GM15510 (cell line): ENCODE measurements around the gene MEG3.

Source experiments
- POLR2A ChIP-seq: IDR thresholded peaks from 3 replicates; pipeline ENCODE4 v1.6.1; 2011; ENCODE audit warnings: borderline replicate concordance; ENCODE audit not compliant: insufficient read length; ENCODE audit errors: extremely low read depth

MEG3 gene

GRCh38 chr14:100902295-100903133, 76.6 kb downstream of the MEG3 start:
- TF ChIP-seq POLR2A: no peak

- no peak for TF ChIP-seq POLR2A
Measured at GRCh38 chr14:100903134-100903468, 77.2 kb downstream of the MEG3 start.

- TF ChIP-seq POLR2A: no peak
Measured at GRCh38 chr14:100903672-100904185, 77.8 kb downstream of the MEG3 start, which contains the start of gene RTL1. Gene RTL1 (minus strand): TSS chr14:100903722. CDS start chr14:100884788, 18,934 bp downstream.

- TF ChIP-seq POLR2A: no peak
Measured at GRCh38 chr14:100904307-100905087, 78.6 kb downstream of the MEG3 start.

DNA sequence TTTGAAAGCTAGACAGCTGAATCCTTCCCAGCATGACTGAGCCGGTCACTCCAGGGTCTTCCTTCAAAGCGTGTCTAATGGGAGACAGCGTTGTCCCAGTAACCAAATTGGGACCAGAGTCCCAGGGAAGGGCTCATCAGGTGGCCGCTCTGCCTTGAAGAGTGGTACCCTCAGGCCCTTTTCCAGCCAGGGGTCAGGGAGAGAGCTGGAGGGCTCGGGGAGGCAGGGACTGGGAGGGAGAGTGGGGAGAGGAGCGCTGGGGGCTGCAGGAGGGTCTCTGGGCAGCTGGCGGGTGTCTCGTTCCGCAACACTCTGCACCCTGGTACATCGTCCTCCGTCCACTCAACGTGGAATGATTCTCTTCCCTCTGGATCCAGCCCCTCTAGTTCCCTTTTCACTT, 79.2 kb downstream of the MEG3 start:
- no peak for TF ChIP-seq POLR2A

DNA sequence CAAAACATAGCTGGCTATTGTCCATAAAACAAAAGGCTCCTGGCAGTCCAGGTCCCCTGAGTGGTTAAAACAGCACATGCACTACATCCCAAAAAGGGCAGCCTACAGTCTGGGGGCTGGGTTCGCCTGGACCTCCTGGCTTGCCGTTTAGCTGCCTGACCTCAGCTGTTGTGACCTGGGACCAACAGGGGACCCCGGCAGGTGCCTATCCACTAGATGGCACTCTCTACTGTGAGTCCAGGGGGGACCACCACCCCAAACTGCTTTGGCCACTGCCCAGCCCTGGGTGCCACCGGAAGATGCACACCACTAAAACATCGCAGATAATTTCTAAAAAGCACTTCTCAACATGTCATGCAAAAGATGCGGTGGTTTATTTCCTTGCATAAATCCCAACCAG, 80.5 kb downstream of the MEG3 start:
- TF ChIP-seq POLR2A: no peak

- no peak for TF ChIP-seq POLR2A
Measured at GRCh38 chr14:100907240-100907639, 81.3 kb downstream of the MEG3 start.

DNA sequence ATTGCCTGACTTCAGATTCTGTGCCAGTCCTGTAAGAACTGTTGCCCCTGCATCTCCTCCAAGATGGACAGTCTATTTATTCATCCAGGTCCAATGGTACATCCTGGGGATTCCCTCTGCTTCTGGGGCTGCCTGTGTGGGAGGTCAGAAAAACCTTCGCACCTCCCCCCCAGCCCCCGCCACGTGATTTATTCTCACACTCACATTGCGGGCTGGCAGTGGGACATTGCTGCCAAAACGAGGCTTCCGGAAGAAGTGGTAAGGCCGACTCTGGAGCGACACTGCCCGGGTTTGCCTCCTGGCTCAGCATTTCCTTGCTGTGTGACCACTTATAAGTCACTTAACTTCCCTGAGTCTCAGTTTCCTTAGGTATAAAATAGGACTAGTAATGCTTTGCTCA, 83.5 kb downstream of the MEG3 start:
- no peak for TF ChIP-seq POLR2A
